Measurements from ENCODE around the gene PILRB.

DNA sequence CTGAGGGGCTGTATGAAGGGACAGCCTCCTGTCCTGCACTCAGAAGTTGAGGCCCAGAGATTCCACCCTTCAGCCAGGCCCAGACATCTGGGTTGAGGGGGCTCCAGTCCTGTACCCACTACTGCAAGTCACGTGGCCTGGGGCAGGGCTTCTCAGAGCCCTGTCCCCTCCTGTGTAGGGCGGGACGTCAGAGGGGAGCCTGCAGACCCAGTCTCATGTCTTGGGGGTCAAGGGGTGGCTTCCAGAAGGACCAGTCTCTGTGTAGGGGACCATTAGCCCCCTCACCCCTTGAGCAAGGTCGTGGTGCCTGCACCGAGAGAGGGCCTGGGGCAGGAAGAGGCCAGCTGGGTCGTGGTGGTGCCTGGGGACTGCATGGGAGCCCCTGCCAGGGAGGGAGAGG is 14.8 kb downstream of the PILRB start:
- TF ChIP-seq, protein P1, sequence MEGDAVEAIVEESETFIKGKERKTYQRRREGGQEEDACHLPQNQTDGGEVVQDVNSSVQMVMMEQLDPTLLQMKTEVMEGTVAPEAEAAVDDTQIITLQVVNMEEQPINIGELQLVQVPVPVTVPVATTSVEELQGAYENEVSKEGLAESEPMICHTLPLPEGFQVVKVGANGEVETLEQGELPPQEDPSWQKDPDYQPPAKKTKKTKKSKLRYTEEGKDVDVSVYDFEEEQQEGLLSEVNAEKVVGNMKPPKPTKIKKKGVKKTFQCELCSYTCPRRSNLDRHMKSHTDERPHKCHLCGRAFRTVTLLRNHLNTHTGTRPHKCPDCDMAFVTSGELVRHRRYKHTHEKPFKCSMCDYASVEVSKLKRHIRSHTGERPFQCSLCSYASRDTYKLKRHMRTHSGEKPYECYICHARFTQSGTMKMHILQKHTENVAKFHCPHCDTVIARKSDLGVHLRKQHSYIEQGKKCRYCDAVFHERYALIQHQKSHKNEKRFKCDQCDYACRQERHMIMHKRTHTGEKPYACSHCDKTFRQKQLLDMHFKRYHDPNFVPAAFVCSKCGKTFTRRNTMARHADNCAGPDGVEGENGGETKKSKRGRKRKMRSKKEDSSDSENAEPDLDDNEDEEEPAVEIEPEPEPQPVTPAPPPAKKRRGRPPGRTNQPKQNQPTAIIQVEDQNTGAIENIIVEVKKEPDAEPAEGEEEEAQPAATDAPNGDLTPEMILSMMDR (IDR thresholded peaks at IDR 0.05; ENCODE audit: insufficient read depth, low read depth, low read length), result no peak
- TF ChIP-seq EZH2 (IDR thresholded peaks at IDR 0.05; ENCODE audit: insufficient read depth, low read length), result no peak
